ENCODE measurements around the gene OSBPL5. TPM values are rescaled to one million over a fixed set of nuclear protein-coding genes. Genes with fewer than 3 reads are reported as not detected.

Gene OSBPL5
- total RNA-seq, 3 donors from 2014 or later (not counting 1 experiment from before 2014, with no cell fraction given): 375 to 522 (median 377) TPM

DNA sequence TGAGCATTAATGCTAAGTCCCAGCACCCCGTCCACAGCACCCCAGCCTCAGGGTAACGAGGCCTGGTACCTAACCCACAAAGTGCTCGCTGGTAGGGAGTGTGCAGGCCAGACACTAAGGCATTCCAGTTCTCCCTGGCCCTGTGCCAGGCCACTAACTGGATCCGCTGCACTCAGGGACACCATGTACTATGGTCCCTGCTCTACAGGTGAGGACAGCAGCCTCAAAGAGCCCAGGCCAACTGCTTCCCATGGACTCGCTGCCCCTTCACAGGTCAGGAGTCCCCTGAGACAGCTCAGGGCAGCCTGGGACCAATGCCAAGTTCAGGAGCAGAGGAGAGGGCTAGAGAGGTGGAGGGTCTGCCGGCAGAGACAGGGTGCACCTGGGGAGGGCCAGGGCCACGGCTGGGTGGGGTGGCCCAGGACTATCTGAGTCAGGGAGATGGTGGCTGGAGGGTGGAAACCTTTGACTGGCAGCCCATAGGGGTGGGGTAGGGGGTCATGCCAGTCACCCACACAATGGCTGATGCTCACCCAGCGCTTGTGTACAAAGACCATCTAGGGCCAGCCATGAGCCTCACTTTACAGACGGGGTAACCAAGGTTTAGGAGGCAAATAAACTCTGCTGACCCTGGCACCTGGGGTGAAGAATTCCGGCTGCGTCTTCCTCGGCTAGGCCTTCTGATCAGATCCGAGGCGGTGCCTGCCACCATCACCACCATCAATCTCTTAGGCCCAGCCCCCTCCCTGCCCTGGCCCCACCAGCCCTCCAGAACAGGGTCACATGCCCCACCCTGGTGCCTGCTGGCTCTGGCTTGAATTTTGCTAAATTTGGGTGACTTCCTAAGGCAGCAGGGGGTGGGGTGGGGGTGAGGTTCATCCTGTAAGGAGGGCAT lies 5.6 kb downstream of the OSBPL5 start:
- 80% methylated on average over 14 of the region's 14 CpGs for WGBS (ENCODE audit: insufficient coverage)
- H3K27ac ChIP-seq (ENCODE audit: low read length): peak overlapping the region; percentile 46
- H3K9me3 ChIP-seq (ENCODE audit: control insufficient read depth, insufficient read depth, low read length): no peaks in the 10 kb centered on the region
- no peaks in the 10 kb centered on the region for H3K27me3 ChIP-seq (ENCODE audit: control insufficient read depth, insufficient read depth, low read length)
- ATAC-seq (no peak), DNase-seq (no peak)
- H3K27ac Mint-ChIP-seq: peak overlapping the region; percentile 89 to 93
- peaks cover 99% of the 10 kb centered on the region for H3K4me1 ChIP-seq (ENCODE audit: control insufficient read depth, insufficient read depth, low read length)
- peaks cover 7% of the 10 kb centered on the region for H3K36me3 ChIP-seq (ENCODE audit: control insufficient read depth, insufficient read depth, low read length)
- H3K36me3 Mint-ChIP-seq: no peaks in the 10 kb centered on the region
- H3K4me3 ChIP-seq (ENCODE audit: low read length): peak overlapping the region; percentile 24
- no peaks in the 10 kb centered on the region for H3K27me3 Mint-ChIP-seq (ENCODE audit: low read depth in 2 of 2)
- TF ChIP-seq, protein P1, sequence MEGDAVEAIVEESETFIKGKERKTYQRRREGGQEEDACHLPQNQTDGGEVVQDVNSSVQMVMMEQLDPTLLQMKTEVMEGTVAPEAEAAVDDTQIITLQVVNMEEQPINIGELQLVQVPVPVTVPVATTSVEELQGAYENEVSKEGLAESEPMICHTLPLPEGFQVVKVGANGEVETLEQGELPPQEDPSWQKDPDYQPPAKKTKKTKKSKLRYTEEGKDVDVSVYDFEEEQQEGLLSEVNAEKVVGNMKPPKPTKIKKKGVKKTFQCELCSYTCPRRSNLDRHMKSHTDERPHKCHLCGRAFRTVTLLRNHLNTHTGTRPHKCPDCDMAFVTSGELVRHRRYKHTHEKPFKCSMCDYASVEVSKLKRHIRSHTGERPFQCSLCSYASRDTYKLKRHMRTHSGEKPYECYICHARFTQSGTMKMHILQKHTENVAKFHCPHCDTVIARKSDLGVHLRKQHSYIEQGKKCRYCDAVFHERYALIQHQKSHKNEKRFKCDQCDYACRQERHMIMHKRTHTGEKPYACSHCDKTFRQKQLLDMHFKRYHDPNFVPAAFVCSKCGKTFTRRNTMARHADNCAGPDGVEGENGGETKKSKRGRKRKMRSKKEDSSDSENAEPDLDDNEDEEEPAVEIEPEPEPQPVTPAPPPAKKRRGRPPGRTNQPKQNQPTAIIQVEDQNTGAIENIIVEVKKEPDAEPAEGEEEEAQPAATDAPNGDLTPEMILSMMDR (IDR thresholded peaks at IDR 0.05): no peak
- intact Hi-C loops (cut with micrococcal nuclease): loop anchor here (5.0 kb wide), 1 partner anchor 47 kb away; no protein-coding TSS in a partner anchor
- peak overlapping the region; percentile 93 for H3K4me3 Mint-ChIP-seq
- H3K9me3 Mint-ChIP-seq: no peaks in the 10 kb centered on the region
- H3K4me1 Mint-ChIP-seq: peaks cover 78 to 92% of the 10 kb centered on the region in 2 donors

DNA sequence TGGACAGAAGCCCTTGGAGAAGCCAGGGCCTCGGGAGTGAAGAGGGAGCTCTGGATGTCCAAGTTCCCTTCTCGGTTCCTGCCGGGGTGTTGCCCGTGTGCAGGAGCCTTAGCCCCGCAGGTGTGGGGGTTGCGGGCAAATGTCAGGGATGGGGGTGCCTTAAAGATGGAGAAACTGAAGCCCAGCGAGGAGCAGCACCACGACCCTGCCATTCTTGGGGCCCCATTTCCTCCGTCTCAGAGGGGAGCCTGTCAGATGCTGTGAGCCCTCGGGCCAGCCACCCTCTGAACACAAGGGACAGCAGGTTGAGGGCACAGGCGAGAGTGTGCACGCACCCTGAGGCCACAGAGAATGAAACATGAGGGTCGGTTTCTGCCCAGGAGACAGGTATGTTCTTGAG lies 6.3 kb downstream of the OSBPL5 start:
- Histone ChIP-seq H3K27ac (ENCODE audit: low read length) (peak overlapping the region; percentile 15), H3K4me3 (ENCODE audit: low read length) (no peak overlapping the region), H3K36me3 (ENCODE audit: control insufficient read depth, insufficient read depth, low read length) (peaks cover 8% of the 10 kb centered on the region), H3K9me3 (ENCODE audit: control insufficient read depth, insufficient read depth, low read length) (no peaks in the 10 kb centered on the region), H3K27me3 (ENCODE audit: control insufficient read depth, insufficient read depth, low read length) (no peaks in the 10 kb centered on the region), H3K4me1 (ENCODE audit: control insufficient read depth, insufficient read depth, low read length) (peaks cover 100% of the 10 kb centered on the region)
- Mint-ChIP-seq H3K27ac (peak overlapping the region; percentile 89 to 93), H3K4me3 (peak overlapping the region; percentile 93), H3K36me3 (no peaks in the 10 kb centered on the region), H3K4me1 (peaks cover 76 to 94% of the 10 kb centered on the region in 2 donors), H3K9me3 (no peaks in the 10 kb centered on the region), H3K27me3 (ENCODE audit: low read depth in 2 of 2) (no peaks in the 10 kb centered on the region)
- 75% methylated on average over 13 of the region's 13 CpGs for WGBS (ENCODE audit: insufficient coverage)
- intact Hi-C loops (cut with micrococcal nuclease): loop anchor here (5.0 kb wide), 1 partner anchor 47 kb away; no protein-coding TSS in a partner anchor
- TF ChIP-seq, protein P1 (IDR thresholded peaks at IDR 0.05): no peak
- no peak for ATAC-seq
- DNase-seq: no peak

DNA sequence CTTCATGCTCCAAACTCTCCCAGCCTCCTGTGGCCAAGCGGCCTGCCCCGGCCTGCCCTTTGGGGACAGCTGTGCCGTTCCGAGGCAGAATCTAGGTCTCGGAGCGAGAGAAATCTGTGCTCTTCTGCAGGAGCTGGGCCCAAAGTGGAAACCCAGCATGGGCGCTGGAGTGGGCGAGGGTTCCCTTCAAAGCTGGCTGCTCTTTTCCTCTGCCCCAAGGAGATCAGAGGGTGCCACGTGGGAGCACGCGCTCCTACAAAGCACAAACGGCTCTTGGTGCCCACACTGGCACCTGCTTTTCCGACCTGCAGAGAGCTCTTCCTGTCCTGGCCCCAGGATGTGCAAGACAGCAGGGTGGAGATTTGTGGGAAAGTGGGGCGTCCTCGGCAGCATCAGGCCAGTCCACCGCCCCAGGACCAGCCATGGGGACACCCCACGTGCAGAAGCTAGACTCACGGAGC lies 6.9 kb downstream of the OSBPL5 start:
- Mint-ChIP-seq H3K4me3 (peak overlapping the region; percentile 93), H3K4me1 (peaks cover 74 to 94% of the 10 kb centered on the region in 2 donors), H3K36me3 (no peaks in the 10 kb centered on the region), H3K9me3 (no peaks in the 10 kb centered on the region), H3K27me3 (ENCODE audit: low read depth in 2 of 2) (no peaks in the 10 kb centered on the region), H3K27ac (peak overlapping the region; percentile 89 to 93)
- DNase-seq (no peak), ATAC-seq (no peak)
- Histone ChIP-seq H3K4me3 (ENCODE audit: low read length) (no peak overlapping the region), H3K4me1 (ENCODE audit: control insufficient read depth, insufficient read depth, low read length) (peaks cover 100% of the 10 kb centered on the region), H3K27me3 (ENCODE audit: control insufficient read depth, insufficient read depth, low read length) (no peaks in the 10 kb centered on the region), H3K36me3 (ENCODE audit: control insufficient read depth, insufficient read depth, low read length) (peaks cover 9% of the 10 kb centered on the region), H3K27ac (ENCODE audit: low read length) (peak overlapping the region; percentile 4), H3K9me3 (ENCODE audit: control insufficient read depth, insufficient read depth, low read length) (no peaks in the 10 kb centered on the region)
- TF ChIP-seq, protein P1 (IDR thresholded peaks at IDR 0.05): no peak
- intact Hi-C loops (cut with micrococcal nuclease): loop anchor here (5.0 kb wide), 1 partner anchor 46 kb away; no protein-coding TSS in a partner anchor
- WGBS (ENCODE audit: insufficient coverage): 78% methylated on average over 18 of the region's 18 CpGs
